Mesendoderm (in vitro differentiated cells): ENCODE data around the gene HMCN2.

ENCODE experiments used
- DNase-seq: peaks from one replicate; pipeline ENCODE4 v3.0.0; 2013
- H2AK5ac ChIP-seq: 2 replicates; pipeline ENCODE4 v1.6.1; 2013; ENCODE audit warnings: low read length, inconsistent platforms
- H2BK120ac ChIP-seq: 2 replicates; pipeline ENCODE4 v1.6.1; 2013; ENCODE audit warnings: low read depth, mild to moderate bottlenecking, low read length, moderate library complexity, mixed read lengths
- H2BK15ac ChIP-seq: replicated peaks from 2 replicates; pipeline ENCODE4 v1.6.1; 2013; ENCODE audit warnings: low read depth, mild to moderate bottlenecking, moderate library complexity
- H2BK5ac ChIP-seq: 2 replicates; pipeline ENCODE4 v1.6.1; 2013; ENCODE audit warnings: low read length, inconsistent platforms
- H3K18ac ChIP-seq: 2 replicates; pipeline ENCODE4 v1.6.1; 2013; ENCODE audit warnings: mild to moderate bottlenecking, low read length, mixed read lengths
- H3K23ac ChIP-seq: one replicate; pipeline ENCODE4 v1.6.1; 2013; ENCODE audit warnings: low read length
- H3K27ac ChIP-seq: 2 replicates; pipeline ENCODE4 v1.5.1; 2013; ENCODE audit warnings: low read depth, mild to moderate bottlenecking, inconsistent platforms, low read length, moderate library complexity
- H3K27me3 ChIP-seq: 2 replicates; pipeline ENCODE4 v1.6.1; 2013; ENCODE audit warnings: low read length, control low read depth, mild to moderate bottlenecking, inconsistent platforms; ENCODE audit not compliant: insufficient read depth, poor library complexity
- H3K36me3 ChIP-seq: 2 replicates; pipeline ENCODE4 v1.6.1; 2013; ENCODE audit warnings: low read length, inconsistent platforms; ENCODE audit not compliant: control insufficient read depth, insufficient read depth
- H3K4ac ChIP-seq: one replicate; pipeline ENCODE4 v1.6.1; 2013; ENCODE audit warnings: low read depth, mild to moderate bottlenecking, low read length, moderate library complexity
- H3K4me1 ChIP-seq: 2 replicates; pipeline ENCODE4 v1.6.1; 2013; ENCODE audit warnings: low read depth, low read length, inconsistent platforms; ENCODE audit not compliant: control insufficient read depth
- H3K4me2 ChIP-seq: 2 replicates; pipeline ENCODE4 v1.6.1; 2013; ENCODE audit warnings: low read length
- H3K4me3 ChIP-seq: 2 replicates; pipeline ENCODE4 v1.5.1; 2013; ENCODE audit warnings: mild to moderate bottlenecking, low read length
- H3K56ac ChIP-seq: one replicate; pipeline ENCODE4 v1.6.1; 2013; ENCODE audit warnings: low read length
- H3K79me1 ChIP-seq: 2 replicates; pipeline ENCODE4 v1.6.1; 2013; ENCODE audit warnings: low read length, inconsistent platforms
- H3K79me2 ChIP-seq: 2 replicates; pipeline ENCODE4 v1.6.1; 2013; ENCODE audit warnings: mild to moderate bottlenecking, low read length; ENCODE audit not compliant: control insufficient read depth, insufficient read depth
- H3K9ac ChIP-seq: 2 replicates; pipeline ENCODE4 v1.6.1; 2013; ENCODE audit warnings: low read length, inconsistent platforms
- H4K5ac ChIP-seq: one replicate; pipeline ENCODE4 v1.6.1; 2013; ENCODE audit warnings: low read length
- H4K8ac ChIP-seq: one replicate; pipeline ENCODE4 v1.6.1; 2013; ENCODE audit warnings: low read depth, mild to moderate bottlenecking, control low read depth, low read length, moderate library complexity
- WGBS: extraction: QIAGEN DNeasy Blood & Tissue Kit; methylation state at CpG from one replicate; pipeline ENCODE4 v1.1.7; 2013; ENCODE audit warnings: low lambda C conversion rate, missing lambda C conversion rate; ENCODE audit not compliant: insufficient coverage; ENCODE audit errors: extremely low coverage; 5-methylcytosine and 5-hydroxymethylcytosine counted together

The HMCN2 gene

GRCh38 chr9:130473566-130473965 lies 208.0 kb downstream of the HMCN2 start:
- H3K36me3 ChIP-seq = no peaks in the 10 kb centered on the region

GRCh38 chr9:130474106-130474505 lies 208.5 kb downstream of the HMCN2 start:
- no peak overlapping the region for H3K9ac ChIP-seq
- no peak for DNase-seq
- no peak overlapping the region for H2BK5ac ChIP-seq
- no peak overlapping the region for H3K4me2 ChIP-seq
- WGBS = no CpG with 5 or more reads among the region's 15 CpGs
- H2AK5ac ChIP-seq = no peak overlapping the region
- H3K18ac ChIP-seq = no peak overlapping the region
- no peak overlapping the region for H4K5ac ChIP-seq
- no peaks in the 10 kb centered on the region for H3K79me2 ChIP-seq
- peaks cover 2% of the 10 kb centered on the region for H3K4me1 ChIP-seq
- H2BK15ac ChIP-seq = no peak overlapping the region
- no peak overlapping the region for H2BK120ac ChIP-seq
- H3K4me3 ChIP-seq = no peak overlapping the region
- no peaks in the 10 kb centered on the region for H3K27me3 ChIP-seq
- H3K27ac ChIP-seq = no peak overlapping the region
- H3K56ac ChIP-seq = no peak overlapping the region
- H3K36me3 ChIP-seq = no peaks in the 10 kb centered on the region
- no peak overlapping the region for H4K8ac ChIP-seq
- no peak overlapping the region for H3K23ac ChIP-seq
- no peak overlapping the region for H3K4ac ChIP-seq
- H3K79me1 ChIP-seq = no peaks in the 10 kb centered on the region

More at GRCh38 chr9:130473566-130473965, 208.0 kb downstream of the HMCN2 start:
- Histone ChIP-seq H2AK5ac (no peak overlapping the region), H3K27ac (no peak overlapping the region), H3K4me1 (peaks cover 2% of the 10 kb centered on the region), H2BK120ac (no peak overlapping the region), H3K56ac (peak overlapping the region; percentile 34), H3K4me2 (no peak overlapping the region), H3K79me2 (no peaks in the 10 kb centered on the region), H4K8ac (no peak overlapping the region), H3K9ac (no peak overlapping the region), H2BK5ac (no peak overlapping the region), H4K5ac (no peak overlapping the region), H3K23ac (no peak overlapping the region), H3K18ac (no peak overlapping the region), H2BK15ac (no peak overlapping the region), H3K27me3 (no peaks in the 10 kb centered on the region), H3K4me3 (no peak overlapping the region), H3K4ac (no peak overlapping the region), H3K79me1 (no peaks in the 10 kb centered on the region)
- no CpG with 5 or more reads among the region's 13 CpGs for WGBS
- no peak for DNase-seq

- Histone ChIP-seq H2AK5ac (no peak overlapping the region), H2BK5ac (no peak overlapping the region), H4K8ac (no peak overlapping the region), H3K27ac (no peak overlapping the region), H3K4me1 (peaks cover 2% of the 10 kb centered on the region), H3K79me2 (no peaks in the 10 kb centered on the region), H3K4ac (no peak overlapping the region), H3K36me3 (no peaks in the 10 kb centered on the region), H3K9ac (no peak overlapping the region), H3K23ac (no peak overlapping the region), H3K4me3 (no peak overlapping the region), H2BK120ac (no peak overlapping the region), H3K4me2 (no peak overlapping the region), H4K5ac (no peak overlapping the region), H2BK15ac (no peak overlapping the region), H3K18ac (no peak overlapping the region), H3K56ac (no peak overlapping the region), H3K79me1 (no peaks in the 10 kb centered on the region), H3K27me3 (no peaks in the 10 kb centered on the region)
- WGBS = no CpG with 5 or more reads among the region's 21 CpGs
- DNase-seq = no peak
Measured at GRCh38 chr9:130476151-130476730, 210.7 kb downstream of the HMCN2 start.

GRCh38 chr9:130477564-130477963 lies 212.0 kb downstream of the HMCN2 start:
- no peak overlapping the region for H3K4me2 ChIP-seq
- H2BK5ac ChIP-seq = no peak overlapping the region
- H3K79me1 ChIP-seq = no peaks in the 10 kb centered on the region
- H3K27ac ChIP-seq = no peak overlapping the region
- no peak overlapping the region for H3K4ac ChIP-seq
- H2AK5ac ChIP-seq = no peak overlapping the region
- H2BK120ac ChIP-seq = no peak overlapping the region
- H3K9ac ChIP-seq = no peak overlapping the region
- no peak overlapping the region for H4K5ac ChIP-seq
- H4K8ac ChIP-seq = no peak overlapping the region
- DNase-seq = no peak
- no peaks in the 10 kb centered on the region for H3K36me3 ChIP-seq
- H3K27me3 ChIP-seq = no peaks in the 10 kb centered on the region
- no CpG with 5 or more reads among the region's 12 CpGs for WGBS
- no peak overlapping the region for H3K56ac ChIP-seq
- no peak overlapping the region for H3K23ac ChIP-seq
- H2BK15ac ChIP-seq = no peak overlapping the region
- H3K4me3 ChIP-seq = no peak overlapping the region
- H3K18ac ChIP-seq = no peak overlapping the region
- no peaks in the 10 kb centered on the region for H3K79me2 ChIP-seq
- H3K4me1 ChIP-seq = peaks cover 2% of the 10 kb centered on the region

- no peak overlapping the region for H2BK120ac ChIP-seq
- no peaks in the 10 kb centered on the region for H3K36me3 ChIP-seq
- no peak overlapping the region for H3K4me3 ChIP-seq
- no peak overlapping the region for H2AK5ac ChIP-seq
- no peak for DNase-seq
- H4K8ac ChIP-seq = no peak overlapping the region
- no peak overlapping the region for H3K27ac ChIP-seq
- no CpG with 5 or more reads among the region's 9 CpGs for WGBS
- no peaks in the 10 kb centered on the region for H3K79me1 ChIP-seq
- no peak overlapping the region for H3K56ac ChIP-seq
- H3K4me1 ChIP-seq = peaks cover 2% of the 10 kb centered on the region
- no peak overlapping the region for H2BK5ac ChIP-seq
- no peaks in the 10 kb centered on the region for H3K27me3 ChIP-seq
- no peak overlapping the region for H4K5ac ChIP-seq
- H3K23ac ChIP-seq = no peak overlapping the region
- H3K79me2 ChIP-seq = no peaks in the 10 kb centered on the region
- H3K4ac ChIP-seq = no peak overlapping the region
- no peak overlapping the region for H3K9ac ChIP-seq
- H3K18ac ChIP-seq = no peak overlapping the region
- H3K4me2 ChIP-seq = no peak overlapping the region
- H2BK15ac ChIP-seq = no peak overlapping the region
Measured at GRCh38 chr9:130478152-130478551, 212.6 kb downstream of the HMCN2 start.
